ENCODE measurements around the gene CPPED1.

- no peak for TF ChIP-seq POLR2A (IDR thresholded peaks at IDR 0.05)
- TF ChIP-seq, protein P1, sequence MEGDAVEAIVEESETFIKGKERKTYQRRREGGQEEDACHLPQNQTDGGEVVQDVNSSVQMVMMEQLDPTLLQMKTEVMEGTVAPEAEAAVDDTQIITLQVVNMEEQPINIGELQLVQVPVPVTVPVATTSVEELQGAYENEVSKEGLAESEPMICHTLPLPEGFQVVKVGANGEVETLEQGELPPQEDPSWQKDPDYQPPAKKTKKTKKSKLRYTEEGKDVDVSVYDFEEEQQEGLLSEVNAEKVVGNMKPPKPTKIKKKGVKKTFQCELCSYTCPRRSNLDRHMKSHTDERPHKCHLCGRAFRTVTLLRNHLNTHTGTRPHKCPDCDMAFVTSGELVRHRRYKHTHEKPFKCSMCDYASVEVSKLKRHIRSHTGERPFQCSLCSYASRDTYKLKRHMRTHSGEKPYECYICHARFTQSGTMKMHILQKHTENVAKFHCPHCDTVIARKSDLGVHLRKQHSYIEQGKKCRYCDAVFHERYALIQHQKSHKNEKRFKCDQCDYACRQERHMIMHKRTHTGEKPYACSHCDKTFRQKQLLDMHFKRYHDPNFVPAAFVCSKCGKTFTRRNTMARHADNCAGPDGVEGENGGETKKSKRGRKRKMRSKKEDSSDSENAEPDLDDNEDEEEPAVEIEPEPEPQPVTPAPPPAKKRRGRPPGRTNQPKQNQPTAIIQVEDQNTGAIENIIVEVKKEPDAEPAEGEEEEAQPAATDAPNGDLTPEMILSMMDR (IDR thresholded peaks at IDR 0.05 in 8 of 11, conservative IDR thresholded peaks at IDR 0.05 in 3 of 11) = no peak
- no peak for TF ChIP-seq POLR2AphosphoS5 (IDR thresholded peaks at IDR 0.05)
Observed at GRCh38 chr16:12798846-12799245, 4.8 kb downstream of the CPPED1 start.

Data from spleen (tissue), 7 donors.